Stimulated activated CD8-positive, alpha-beta memory T cell treated with anti-CD3 and anti-CD28 coated beads, Interleukin-7, amount 100 ng/mL, for 48 hours (primary cell): ENCODE results near the gene DPP6.

Experiments used
- DNase-seq, 2 donors: peaks; one replicate each; pipeline ENCODE4 v3.0.0-alpha.2; 2020; ENCODE audit warnings: low read depth in 1 of 2; ENCODE audit errors: extremely low read depth in 1 of 2

DPP6 gene

GRCh38 chr7:154867068-154867467 lies 814.9 kb downstream of the DPP6 start:
- DNase-seq, result no peak

- DNase-seq, result no peak
Observed at GRCh38 chr7:154868921-154869320, 816.7 kb downstream of the DPP6 start.

- no peak for DNase-seq
Observed at GRCh38 chr7:154869436-154869835, 817.2 kb downstream of the DPP6 start.

GRCh38 chr7:154871507-154871906 lies 819.3 kb downstream of the DPP6 start:
- DNase-seq, result no peak

- no peak for DNase-seq
Observed at GRCh38 chr7:154871928-154872750, 819.9 kb downstream of the DPP6 start.

DNA sequence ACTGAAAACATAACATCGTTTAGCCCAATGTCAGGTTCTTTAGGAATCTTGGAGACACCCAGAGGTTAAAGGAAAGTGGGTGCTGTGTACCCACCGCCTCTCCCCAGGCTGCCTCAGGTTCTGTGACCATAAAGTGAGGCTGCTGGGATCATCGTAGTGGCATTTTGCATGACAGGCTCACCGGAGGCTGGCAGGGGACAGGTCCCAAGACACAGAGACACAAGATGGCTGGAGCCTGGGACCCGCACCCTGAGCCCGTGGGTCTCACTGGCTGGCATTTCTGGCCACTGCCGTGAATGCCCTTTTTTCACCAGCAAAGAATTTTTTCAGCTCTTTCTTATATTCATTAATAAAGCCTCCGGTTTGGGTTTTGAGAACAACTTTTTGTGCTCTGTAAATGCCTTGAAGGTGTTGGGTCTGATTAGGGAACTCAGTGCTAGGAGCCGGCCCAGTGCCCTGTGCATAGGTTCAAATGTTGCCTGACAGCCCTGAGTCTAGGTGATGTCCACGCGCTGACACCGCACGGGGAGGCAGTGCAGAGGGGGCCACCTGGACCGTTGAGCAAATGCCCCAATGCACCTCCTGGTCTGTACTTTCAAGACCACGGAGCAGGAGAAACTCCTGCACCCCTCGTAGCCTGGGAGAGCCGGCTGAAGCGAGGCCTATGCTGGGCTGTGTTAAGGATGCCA lies 820.8 kb downstream of the DPP6 start:
- DNase-seq, result no peak

- no peak for DNase-seq
Observed at GRCh38 chr7:154873500-154874121, 821.4 kb downstream of the DPP6 start.

- no peak for DNase-seq
Observed at GRCh38 chr7:154874409-154875113, 822.4 kb downstream of the DPP6 start.

DNA sequence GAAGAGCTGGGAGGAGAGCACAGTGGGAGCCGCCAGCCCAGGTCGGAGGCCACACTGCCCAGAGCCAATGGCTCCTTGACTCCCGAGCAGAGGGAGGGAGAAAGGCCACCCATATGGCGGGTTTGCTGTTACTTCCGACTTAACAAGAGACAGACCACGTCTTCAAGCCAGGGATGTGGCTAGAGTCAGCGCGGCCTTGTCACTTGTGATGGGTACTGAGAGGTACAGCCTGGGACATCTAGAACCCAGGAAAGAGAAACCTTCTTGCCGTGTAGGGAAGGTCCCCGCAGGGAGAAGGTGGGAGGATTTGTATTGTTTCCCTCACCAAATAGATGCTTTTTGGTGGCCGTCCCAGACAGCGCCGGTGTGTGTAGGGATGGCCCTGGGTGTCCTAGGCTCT lies 823.1 kb downstream of the DPP6 start:
- DNase-seq, result no peak

GRCh38 chr7:154876516-154876915 lies 824.3 kb downstream of the DPP6 start:
- DNase-seq, result no peak

GRCh38 chr7:154877031-154877430 lies 824.8 kb downstream of the DPP6 start:
- no peak for DNase-seq

DNA sequence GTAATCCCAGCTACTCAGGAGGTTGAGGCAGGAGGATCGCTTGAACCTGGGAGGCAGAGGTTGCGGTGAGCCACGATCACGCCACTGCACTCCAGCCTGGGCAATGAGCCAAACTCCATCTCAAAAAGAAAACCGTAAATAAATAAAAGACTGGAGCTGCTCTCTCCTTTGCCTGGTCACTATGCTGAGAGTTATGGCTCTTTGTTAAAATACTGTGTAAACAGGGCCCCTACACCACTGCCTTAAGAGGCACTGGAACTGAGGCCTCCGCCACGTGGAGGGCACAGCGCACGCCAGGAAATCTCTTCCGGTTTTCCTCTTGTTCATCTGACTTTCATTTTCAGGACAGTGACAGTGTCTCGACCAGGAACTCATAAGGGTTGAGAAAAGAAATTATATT lies 827.4 kb downstream of the DPP6 start:
- no peak for DNase-seq

- no peak for DNase-seq
Observed at GRCh38 chr7:154880513-154880912, 828.3 kb downstream of the DPP6 start.

- no peak for DNase-seq
Observed at GRCh38 chr7:154881026-154881425, 828.8 kb downstream of the DPP6 start.

DNA sequence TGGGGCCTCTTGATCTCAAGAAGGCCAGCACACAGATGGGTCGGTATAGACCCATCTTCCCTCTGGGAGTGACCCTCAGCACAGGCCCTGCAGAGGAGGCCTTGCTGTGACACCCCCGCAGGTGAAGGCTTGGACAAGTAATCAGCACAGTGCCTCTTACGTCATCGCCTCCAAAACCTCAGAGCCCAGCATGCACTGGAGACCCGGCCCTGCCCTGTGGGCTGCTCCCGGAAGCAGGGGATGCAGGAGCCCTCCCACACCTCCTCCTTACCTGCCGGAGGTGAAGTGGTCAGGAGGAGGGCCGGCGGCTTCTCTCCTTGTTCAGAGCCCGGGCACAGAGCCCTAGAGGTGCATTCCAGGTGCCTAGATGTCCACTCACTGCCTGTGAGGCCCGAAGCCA lies 829.3 kb downstream of the DPP6 start:
- no peak for DNase-seq

DNA sequence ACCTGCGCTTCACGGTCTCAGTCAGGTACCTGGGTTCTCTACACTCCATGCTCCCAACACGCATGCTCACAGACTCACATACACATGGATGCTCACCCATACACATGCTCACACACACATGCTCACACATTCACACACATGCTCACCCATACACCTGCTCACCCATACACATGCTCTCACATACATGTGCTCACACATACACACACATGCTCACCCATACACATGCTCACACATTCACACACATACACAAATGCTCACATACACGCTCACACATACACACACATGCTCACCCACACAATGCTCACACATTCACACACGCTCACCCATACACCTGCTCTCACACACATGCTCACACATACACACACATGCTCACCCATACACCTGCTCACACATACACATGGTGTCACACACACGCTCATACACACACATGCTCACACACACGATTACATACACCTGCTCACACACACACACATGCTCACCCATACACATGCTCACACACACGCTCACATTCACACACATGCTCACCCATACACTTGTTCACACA lies 830.8 kb downstream of the DPP6 start:
- DNase-seq, result no peak

DNA sequence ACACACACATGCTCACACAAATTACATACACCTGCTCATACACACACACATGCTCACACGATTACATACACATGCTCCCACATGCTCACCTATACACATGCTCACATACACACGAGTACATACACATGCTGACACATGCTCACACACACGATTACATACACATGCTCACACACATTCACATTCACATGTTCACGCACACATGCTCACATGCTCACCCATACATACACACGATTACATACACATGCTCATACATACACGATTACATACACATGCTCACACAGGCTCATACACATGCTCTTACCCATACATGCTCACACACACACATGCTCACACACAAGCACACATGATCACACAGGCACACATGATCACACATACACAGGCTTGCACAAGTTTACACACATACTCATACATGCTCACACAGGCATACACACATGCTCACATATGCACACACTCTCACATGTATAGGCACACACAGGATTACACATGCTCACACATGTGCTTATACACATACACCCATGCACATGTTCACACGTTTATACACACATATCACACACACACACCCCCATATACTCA lies 832.2 kb downstream of the DPP6 start:
- no peak for DNase-seq

GRCh38 chr7:154886591-154886990 lies 834.4 kb downstream of the DPP6 start:
- no peak for DNase-seq

GRCh38 chr7:154888690-154889089 lies 836.5 kb downstream of the DPP6 start:
- DNase-seq, result no peak

DNA sequence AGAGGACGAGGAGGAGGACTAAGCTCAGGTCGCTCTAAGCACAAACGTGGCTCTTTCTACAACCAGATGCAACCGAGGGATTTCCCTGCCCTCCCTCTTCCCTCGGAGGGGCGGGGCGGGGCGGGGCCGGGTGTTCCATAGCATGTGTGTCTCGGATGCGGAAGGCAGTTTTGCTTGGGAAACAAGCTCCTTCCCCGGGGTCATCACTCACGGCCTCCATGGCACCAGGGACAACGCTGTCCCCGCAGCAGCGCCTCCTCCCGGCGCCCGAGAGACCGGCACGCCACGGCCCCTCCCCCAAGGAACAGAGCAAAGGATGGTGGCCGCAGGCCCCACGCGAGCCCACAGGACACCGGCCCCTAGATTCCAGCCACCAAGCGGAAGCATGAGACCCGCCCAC lies 840.3 kb downstream of the DPP6 start:
- no peak for DNase-seq

- DNase-seq, result no peak
Observed at GRCh38 chr7:154896076-154896475, 843.9 kb downstream of the DPP6 start.
